Activated CD4-positive, CD25-positive, alpha-beta regulatory T cell treated with anti-CD3 and anti-CD28 coated beads, Interleukin-2, amount 50 U/mL, for 72 hours (primary cell): ENCODE results near the gene PIK3R6.

Experiments
- DNase-seq: peaks from one replicate; pipeline ENCODE4 v3.0.0; 2021

The PIK3R6 gene

DNA sequence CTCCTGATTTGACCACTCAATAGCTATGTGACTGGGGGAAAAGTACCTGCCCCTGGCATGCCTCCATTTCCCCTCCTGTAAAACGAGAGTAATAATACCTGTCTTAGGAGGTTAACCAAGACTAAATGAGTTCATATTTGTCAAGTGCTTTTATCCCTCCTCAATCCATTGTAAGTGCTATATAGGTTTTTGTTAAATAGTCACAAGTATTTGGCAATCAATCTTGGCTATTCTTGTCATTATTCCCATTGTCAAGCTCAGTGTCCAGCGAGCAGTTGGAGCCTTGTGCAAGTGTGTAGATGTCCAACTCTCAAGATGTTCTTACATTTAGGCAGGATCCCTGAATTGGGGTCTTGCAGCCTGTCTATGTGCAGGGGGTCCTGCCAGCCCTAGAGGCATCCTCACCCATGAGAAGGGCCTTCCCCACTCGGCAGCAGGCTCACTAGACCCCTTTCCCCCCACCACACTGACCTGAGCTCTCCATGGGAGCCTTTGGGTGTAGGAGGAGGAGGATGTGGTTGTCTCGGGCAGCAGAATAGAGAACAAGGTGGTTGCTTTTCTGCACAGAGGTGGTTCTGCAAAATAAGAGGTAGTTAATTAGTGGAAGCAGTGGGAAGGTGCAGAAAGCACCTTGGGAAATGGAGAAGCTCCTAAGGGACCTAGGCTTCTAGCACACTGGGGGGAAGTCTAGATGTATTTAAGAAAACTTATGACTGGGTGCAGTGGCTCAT lies 18.0 kb downstream of the PIK3R6 start:
- DNase-seq: no peak

DNA sequence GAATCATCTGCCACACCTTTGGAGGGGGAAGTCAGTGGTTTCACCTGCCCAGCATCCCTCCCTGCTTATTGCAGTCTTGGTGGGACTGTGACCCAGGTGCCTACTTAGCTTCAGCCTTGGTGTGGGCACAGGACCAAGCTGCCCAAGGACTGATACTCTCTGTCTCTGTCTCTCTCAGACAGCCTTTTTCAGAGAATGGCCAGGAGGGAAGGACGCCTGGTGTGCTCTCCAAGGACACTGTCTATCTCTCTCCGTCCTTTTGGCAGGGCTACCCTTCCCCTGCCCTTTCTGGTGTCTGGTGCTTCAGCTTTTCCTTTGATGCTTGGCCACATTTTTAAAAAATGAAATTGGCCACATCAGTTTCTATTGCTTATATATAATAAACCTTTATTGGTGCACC lies 19.6 kb downstream of the PIK3R6 start:
- DNase-seq: no peak

DNA sequence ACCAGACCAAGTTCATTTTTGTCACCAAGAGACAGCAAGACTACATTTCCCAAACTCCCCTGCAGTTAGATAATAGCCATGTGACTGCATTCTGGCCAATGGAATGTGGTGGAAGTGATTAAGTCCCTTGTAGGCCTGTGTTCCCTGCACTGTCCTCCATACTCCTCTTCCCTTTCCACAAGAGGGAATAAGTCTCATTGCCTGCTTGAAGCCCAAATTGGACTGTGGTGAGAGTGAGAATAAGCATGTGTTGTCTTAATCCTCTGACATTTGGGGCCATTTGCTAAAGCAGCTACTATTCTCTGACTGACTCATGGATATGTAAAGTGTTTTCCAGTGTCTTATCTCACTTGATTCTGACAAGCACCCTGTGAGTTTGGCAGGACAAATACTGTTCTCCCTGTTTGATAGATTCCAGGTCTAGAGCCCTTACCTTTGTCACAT lies 20.7 kb downstream of the PIK3R6 start:
- DNase-seq: no peak

DNA sequence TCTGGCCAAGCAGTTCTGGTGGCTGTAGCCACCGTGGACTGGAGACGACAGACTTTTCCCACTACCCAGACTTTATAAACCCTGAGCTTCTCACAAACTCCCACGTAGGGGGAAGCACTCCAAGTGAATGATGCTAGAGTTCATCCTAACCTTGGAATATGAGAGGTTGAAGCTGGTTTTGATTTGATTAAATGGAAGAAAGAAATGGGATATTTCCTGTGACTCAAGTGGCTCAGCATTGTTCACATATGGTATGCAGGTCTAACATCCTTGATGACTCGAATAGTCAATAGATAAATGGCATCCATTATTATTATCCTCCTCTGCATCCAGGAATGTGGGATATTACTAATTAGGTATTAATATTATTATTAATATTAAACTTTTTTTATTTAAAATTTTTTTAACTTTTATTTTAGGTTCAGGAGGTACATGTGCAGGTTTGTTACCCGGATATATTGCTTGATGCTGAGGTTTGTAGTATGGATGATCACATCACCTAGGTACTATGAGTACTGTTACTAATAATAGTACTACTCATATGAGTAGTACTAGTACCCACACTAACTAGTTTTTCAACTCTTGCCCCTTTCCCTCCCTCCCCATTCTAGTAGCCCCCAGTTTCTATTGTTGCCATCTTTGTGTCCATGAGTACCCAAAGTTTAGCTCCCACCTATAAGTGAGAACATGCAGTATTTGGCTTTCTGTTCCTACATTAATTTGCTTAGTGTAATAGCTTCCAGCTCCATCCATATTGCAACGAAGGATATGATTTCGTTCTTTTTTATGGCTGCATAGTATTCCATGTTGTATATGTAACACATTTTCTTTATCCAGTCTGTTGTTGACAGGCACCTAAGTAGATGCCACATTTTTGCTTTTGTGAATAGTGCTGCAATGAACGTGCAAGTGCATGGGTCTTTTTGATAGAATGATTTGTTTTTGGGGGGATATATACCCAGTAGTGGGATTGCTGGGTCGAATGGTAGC lies 22.9 kb downstream of the PIK3R6 start:
- no peak for DNase-seq

DNA sequence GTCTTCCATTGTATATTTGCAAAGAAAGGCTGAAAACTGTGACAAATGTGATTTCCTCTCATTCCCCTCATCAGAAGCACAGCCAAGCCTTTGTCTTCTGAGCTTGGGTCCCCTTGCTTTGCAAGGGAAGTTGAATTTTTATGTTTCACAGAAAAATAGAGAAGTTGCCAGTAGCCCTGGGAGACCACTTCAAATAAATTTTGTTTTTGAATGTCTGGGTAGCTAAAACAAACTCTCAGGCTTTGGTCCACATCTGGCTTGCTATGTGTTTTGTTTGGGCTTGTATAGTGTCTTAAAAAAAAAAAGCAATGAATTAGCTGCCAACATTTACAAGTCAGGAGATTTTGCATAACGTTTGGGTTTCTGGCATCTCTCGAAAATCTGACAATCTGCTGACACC lies 24.1 kb downstream of the PIK3R6 start:
- DNase-seq: no peak

DNA sequence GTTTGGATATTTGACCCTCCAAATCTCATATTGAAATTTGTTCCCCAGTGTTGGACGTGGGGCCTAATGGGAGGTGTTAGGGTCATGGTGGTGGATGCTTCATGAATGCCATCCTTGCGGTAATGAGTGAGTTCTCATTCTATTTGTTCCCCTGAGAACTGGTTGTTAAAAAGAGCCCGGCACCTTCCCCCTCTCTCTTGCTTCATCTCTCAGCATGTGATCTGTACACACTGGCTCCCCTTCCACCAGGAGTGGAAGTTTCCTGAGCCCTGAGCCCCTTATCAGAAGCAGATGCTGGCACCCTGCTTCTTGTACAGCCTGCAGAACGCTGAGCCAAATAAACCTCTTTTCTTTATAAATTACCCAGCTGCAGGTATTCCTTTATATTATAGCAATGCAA lies 25.6 kb downstream of the PIK3R6 start:
- no peak for DNase-seq

DNA sequence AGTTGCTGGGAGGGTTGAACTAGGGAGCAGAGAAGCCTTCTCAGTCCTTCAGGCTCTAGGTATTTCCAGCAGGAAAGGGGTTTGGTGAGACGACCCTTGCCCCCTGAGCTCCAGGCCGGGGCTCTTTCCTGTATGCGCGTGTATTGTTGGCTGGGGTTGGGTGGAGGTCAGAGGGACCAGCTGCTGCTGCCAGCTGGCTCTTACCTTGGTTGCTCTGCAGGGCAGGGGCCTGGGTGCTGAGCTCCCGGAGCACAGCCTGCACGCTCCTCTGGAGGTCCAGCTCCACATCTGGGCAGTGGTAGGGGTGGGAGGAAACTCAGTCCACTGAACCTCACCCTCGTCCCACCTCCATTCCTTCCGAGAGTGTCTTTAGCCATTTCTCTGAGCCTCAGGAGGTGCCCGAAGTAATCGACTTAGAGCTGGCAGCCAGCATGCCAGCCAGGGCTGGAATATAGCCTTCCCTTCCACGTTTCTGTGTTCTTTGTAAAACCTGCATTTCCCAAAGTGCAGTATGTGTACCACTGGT lies 28.0 kb downstream of the PIK3R6 start:
- no peak for DNase-seq

DNA sequence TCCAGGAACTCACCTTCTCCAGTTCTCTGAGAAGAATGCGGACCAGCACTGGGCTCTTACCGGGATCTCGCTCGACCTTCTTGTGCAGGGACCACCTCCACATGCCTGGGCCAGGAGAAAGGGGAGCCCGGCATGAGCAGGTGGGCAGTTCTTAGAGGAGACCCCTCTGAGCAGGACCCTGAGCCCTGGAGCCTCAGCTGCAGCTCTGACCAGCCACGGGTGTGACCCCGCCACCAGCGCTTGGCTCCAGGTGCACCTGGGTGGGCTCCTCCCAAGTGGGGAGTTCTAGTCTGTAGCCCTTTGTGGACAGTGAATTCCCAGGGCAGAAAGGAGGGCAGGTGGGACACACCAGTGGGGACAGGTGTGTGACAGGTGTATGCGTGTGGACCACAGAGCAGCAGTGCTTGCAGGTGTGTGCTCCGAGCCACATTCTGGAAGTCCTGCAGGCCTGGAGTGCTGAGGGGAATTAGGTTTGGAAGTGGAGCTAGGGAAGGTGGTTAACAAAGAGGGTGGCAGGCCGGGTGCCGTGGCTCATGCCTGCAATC lies 28.9 kb downstream of the PIK3R6 start:
- DNase-seq: no peak

DNA sequence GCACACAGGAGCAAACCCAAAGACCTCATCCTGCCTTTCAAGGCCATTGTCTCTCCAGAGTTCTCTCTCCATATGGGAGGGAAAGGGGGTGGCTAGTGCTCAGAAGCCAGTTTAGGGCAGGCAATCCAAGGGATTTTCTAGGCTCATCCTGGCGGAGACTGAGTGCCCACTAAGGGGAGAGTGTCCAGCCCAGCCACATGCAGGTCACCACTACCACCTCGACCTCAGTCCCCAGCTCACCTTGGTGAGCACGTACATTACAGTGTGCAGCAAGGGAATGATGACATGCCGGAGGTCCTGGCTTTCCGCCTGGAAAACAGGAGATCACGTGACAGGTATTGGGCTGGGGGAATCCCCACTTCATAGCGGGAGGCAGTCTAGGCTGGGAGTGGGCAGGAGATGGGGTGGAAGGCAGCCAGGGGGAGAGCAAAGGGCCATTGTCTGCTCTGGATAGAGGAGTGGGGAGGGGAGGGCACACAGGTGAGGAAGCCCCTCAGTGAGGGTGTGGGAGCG lies 29.9 kb downstream of the PIK3R6 start:
- DNase-seq: no peak

DNA sequence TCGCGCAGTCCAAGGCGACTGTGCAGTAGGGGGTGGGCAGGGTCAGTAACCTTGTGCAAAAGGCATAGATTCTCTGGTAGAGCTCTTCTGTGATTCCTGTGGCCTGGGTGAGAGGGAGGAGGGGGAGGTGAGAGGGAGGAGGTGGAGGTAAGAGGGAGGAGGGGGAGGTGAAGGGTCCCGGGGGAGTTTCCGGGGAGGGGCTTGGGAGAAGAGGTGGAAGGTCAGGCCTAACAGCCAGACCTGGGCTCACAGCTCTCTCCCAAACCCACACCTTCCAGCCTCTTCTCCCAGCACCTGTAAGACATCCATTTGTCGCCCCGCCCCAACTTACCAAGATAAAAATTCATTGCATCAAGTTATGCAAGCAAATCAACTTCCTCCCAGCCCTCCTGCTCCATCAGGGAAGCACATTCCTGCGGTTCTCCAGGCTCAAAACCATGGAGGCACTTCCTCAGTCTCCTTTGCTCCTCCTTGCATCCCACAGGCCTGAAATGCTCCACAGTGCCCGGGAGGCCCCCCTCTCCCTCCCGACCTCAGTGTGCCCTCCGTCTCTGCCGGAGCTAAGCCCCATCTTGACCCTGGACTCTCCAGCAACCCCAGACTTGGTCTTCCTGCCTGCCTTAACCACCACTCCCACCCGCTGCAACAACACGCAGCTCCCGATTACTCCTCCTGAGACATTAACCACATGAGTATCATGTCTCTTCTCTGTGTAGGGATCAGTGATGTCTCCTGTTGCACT lies 30.5 kb downstream of the PIK3R6 start:
- DNase-seq: no peak

DNA sequence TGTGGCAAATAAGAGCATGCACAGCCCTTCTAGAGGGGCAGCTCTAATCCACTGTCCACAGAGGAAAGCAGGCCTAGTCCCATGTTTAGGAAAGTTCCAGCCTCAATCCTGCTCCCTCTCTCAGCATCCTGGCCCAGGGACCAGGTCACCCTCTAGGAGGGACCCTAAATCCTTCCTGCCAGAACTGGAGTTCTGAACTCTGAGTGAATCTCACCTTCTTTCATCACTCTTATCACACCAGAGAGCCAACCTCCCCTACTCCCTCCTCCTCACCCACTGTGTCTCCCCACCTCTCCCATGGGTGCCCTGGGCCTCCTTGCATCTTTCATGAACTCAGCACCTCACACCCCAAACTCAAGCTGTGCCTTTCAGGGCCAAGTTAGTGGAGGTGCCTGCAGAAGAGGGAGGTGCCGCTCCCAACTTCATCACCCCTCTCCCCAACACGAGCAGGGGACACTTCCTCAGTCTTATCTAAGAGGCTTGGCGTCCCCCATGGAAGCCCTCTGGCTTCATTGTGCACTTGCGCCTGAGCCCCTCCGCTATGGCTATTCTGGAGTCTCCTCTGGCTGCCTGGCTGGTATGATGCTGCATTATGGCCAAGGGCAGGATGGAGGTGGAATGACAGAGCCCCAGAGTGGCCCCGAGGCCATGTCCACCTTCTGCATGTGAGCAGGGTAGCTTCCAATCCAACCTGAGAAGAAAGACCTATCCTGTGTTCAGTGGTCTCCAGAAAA lies 31.7 kb downstream of the PIK3R6 start:
- no peak for DNase-seq

DNA sequence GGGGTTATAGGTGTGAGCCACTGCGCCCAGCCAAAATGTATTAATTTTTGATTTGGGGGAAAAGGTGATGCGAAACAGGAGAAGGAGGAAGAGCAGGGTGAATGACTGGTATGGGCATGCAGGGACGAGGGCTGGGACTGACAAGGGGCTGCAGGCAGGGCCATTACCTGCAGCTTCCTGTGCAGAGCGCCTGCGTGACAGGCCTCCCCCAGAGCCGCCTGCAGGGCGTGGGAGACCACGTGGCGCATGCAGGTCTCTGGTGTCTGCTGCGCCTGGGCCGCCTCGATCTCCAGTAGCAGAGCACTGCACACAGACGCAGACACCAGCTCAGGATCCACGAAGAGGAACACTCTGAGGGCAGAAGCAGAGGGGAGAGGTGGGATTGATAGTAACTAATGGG lies 32.4 kb downstream of the PIK3R6 start:
- DNase-seq: no peak

DNA sequence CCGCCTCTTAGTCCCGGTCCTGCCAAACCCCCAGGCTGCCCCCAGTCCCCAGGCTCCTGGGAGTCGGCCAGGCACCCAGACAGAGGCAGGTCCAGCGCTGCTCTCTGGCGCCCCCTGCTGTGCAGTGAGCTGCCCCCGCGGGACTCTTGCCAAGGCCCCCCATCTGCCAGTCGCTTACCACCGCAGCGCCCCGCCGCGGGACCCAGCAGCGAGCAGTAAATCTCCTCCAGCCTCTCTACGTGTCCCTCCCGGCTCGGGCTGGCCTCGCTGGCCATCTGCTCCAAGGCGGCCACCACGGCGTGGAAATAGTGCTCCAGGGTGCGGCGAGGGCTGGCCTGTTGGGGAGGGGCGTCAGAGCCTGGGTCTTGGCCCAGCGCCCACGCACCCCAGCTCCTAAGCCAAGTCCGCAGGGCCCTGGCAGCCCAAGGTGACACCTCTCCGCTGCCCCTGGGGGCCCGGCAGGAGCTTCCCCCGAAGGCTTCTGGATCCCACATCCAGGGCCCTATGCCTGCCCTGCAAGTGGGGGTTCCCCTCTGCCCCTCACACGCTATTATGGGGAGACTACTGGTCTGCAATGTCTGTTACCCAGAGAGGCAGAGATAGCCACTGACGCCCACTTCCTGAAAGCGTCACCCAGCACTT lies 34.6 kb downstream of the PIK3R6 start:
- DNase-seq: peak; percentile 59

DNA sequence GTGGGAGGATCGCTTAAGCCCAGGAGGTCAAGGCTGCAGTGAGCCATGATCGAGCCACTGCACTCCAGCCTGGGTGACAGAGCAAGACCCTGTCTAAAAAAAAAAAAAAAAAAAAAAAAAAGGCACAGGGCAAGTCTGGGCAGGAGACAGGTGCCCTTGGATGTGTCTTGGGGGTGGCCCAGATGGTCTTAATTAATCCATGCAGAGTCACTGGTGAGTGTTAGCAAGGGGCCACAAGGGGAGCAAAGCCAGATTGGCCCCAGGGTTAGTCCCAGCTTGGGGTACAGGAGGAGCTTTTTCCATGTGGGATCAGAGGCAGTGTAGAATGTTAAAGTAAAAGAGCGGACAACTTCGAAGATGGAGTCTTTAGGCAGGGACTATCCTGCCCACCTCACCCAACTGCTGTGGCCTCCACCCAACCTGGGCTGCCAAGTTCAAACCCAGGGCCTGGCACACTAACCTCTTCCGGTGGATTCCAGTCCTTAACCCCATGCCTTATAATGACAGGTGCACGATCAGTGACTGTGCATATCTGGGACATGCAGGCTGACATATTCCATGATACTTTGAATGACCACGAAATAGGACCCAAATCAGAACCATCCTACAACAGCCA lies 36.1 kb downstream of the PIK3R6 start:
- DNase-seq: no peak

DNA sequence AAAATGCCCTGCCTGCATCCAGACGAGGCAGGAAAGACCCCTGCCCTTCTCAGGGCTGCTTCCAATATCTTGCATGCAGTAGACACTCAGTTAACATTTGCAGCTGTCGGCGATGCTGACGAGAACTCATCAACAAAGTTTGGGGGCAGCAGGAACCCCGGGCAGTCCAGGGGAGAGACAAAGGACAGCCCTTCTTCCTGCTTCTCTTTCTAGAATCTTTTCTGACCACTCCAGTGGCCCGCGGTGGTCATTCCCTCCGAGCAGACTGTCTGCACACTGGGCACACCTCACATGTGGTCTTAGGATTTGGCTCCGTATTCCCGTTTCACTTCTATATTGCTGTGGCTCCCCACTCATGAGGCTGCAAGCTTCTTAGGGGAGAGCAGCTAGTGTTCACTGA lies 37.3 kb downstream of the PIK3R6 start:
- no peak for DNase-seq

DNA sequence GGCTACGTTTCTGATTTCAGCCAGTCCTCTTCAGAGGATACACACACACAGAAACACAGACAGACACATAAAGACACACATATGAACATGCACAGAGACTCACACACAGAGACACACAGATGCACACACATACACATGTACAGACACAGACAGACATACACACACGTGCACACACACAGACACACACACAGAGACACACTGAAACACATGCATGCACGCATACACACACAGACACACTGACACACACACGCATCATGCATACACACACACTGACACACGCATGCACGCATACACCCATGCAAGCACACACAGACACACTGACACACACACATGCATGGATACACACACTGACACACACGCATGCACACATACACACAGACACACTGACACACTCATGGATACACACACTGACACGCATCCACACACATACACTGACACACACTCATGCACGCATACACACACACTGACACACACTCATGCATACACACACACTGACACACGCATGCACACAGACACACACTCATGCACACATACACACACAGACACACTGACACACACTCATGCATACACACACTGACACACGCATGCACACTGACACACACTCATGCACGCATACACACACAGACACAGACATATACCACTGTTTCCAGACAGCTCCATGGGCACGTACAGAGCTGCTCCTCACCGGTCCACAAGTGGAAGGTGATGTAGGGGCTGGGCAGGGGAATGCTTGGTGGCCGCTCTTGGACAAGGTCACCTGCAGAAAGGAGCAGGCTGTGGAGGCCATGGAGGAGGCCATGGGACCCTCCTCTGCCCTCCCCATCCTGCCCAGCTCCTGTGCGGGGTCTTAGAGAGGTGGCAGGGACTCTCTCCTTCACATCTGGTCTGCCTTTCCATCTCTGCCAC lies 38.2 kb downstream of the PIK3R6 start:
- no peak for DNase-seq

DNA sequence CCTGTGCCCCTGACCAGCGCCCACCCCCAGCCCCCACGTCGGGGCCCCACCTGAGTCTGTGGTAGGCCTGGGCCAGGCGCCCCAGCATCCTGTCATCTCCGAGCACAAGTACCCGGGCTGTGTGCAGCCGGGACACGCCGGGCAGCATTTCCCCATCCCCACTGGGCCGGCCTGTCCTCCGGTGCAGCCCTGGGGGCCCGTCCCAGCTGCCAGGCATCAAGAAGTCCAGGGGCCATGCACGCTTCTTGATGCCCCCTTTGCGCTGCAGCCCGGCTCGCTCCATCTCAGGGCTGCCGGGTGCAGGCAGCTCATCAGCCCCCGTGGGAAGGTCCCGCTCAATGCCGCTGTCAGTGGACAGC lies 39.0 kb downstream of the PIK3R6 start:
- no peak for DNase-seq

DNA sequence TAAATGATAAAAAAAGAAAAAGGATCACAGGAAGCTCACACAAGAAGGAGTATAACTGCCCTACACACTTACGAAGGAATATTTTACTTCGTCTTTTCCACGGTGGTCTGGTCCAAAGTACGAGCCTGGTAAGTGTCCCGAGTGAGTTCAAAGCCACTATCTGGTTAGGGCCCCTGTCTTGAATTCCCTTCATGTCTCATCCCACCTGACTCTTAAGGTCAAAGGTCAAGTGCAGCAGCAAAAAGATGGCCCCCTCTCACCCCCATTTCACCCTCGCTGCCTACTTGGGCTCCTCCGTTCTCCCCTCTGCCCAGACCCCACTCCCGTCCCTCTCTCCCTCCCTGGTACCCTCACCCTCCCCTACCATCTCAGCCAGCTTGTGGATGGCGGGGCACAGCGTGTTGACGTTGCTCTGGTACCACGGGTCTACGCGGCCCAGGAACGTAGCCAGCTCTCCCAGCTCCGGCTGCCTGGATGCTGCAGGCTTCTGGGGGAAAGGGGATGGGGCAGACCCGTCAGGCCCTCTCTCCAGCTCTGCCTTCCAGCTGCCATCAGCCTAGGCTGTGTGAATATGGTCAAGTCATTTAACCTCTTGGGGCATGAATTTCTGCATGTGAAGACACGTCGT lies 40.6 kb downstream of the PIK3R6 start:
- no peak for DNase-seq

DNA sequence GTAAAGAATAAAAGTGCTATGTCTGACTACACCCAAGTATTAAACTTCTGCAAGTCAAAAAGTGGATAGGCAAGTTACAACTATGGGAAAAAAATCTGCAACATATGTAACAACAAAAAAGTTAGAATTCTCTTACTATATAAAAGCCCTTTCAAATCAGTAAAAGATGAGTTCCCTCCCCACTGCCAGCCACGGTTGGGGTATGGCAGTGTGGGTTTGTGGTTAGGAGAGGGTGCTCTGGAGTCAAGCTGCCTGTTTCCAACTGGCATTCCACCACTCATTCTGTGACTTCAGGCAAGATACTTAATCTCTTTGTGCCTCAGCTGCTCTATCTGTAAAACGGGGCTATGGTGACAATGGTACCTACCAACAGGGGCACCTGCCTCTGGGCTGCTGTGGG lies 41.7 kb downstream of the PIK3R6 start:
- DNase-seq: no peak
